GM21360 (cell line): ENCODE data around the gene KIF25.

ENCODE experiments used
- ATAC-seq: cut with Tn5 transposase; IDR thresholded peaks from one replicate; pipeline ENCODE4 v1.9.1; 2021; ENCODE audit warnings: mild to moderate bottlenecking, moderate library complexity; ENCODE audit not compliant: unreplicated experiment

Gene KIF25

GRCh38 chr6:168035098-168035660, 37.7 kb downstream of the KIF25 start:
- no peak for ATAC-seq

- no peak for ATAC-seq
These were observed 38.4 kb downstream of the KIF25 start for GRCh38 chr6:168035661-168036545.

- no peak for ATAC-seq
These were observed 39.8 kb downstream of the KIF25 start for GRCh38 chr6:168037242-168037641.

DNA sequence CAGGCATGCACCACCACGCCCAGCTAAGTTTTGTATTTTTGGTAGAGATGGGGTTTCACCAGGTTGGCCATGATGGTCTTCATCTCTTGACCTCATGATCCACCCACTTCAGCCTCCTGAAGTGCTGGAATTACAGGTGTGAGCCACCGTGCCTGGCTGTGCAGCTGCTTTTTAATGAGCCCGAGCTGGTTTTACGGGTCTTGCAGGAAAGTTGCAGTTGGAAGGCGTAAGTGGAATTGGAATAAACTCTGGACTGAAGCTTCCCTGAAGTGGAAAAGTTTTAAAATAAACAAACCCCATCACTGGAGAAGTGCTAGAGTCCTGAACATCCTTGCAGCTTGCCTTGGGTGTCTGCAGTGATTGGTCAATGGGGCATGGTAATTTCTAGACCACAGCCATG, 40.4 kb downstream of the KIF25 start:
- ATAC-seq = no peak

GRCh38 chr6:168038576-168039140, 41.2 kb downstream of the KIF25 start:
- ATAC-seq = no peak

DNA sequence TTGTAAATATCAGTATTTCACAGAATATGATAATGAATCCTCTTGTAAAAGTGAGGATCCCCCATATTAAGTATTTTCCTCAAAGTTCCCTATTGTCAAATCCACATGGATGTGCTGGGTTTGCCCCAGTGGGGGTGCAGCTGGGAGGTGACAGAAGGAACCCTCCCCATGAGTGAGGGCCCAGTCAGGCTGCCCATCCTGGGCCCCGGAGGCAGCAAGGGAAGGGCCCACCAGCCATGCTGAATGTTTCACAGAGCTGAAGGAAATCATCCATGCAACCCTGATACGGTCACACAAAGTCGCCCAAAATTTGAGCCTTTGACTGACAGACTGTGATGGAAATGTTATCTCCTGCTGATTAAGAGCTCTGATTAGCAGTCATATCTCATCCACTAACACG, 41.8 kb downstream of the KIF25 start:
- no peak for ATAC-seq

GRCh38 chr6:168039849-168040248, 42.4 kb downstream of the KIF25 start:
- ATAC-seq = no peak

- ATAC-seq = no peak
These were observed 43.5 kb downstream of the KIF25 start for GRCh38 chr6:168040856-168041496.

GRCh38 chr6:168041928-168042327, 44.5 kb downstream of the KIF25 start:
- ATAC-seq = no peak

- ATAC-seq = no peak
These were observed 45.1 kb downstream of the KIF25 start for GRCh38 chr6:168042426-168043192.

DNA sequence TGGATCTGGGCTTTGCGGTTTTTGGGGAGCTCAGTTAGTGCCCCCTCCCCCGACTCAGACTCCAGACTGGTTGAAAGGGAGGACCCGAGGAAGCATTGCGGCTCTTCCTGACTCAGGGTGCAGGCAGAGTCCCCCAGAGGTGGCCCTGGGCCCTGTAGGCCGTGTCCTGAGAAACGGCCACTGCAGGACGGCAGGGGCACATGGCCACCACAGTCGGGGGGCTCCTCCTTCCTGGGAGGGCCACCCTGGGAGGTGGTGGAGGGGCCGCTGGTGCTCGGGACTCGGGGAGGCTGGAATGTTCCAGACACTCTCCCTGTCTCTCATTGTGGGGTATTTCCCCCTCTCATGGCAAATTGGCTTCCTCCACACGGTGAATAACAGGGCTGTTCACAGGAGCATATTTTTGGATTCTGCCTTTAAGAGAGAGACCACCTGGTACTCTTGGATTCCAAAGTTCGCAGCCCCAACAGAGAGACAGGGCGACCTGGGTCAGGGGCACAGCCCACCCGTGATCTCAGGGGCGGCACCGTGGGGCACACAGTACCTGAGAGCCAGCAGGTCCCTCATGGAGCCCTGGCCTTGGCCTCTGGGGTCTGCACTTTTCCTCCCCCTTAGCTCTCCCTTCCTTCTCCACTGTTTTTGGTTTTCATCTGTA, 45.8 kb downstream of the KIF25 start:
- no peak for ATAC-seq

- ATAC-seq = no peak
These were observed 46.5 kb downstream of the KIF25 start for GRCh38 chr6:168043848-168044415.

DNA sequence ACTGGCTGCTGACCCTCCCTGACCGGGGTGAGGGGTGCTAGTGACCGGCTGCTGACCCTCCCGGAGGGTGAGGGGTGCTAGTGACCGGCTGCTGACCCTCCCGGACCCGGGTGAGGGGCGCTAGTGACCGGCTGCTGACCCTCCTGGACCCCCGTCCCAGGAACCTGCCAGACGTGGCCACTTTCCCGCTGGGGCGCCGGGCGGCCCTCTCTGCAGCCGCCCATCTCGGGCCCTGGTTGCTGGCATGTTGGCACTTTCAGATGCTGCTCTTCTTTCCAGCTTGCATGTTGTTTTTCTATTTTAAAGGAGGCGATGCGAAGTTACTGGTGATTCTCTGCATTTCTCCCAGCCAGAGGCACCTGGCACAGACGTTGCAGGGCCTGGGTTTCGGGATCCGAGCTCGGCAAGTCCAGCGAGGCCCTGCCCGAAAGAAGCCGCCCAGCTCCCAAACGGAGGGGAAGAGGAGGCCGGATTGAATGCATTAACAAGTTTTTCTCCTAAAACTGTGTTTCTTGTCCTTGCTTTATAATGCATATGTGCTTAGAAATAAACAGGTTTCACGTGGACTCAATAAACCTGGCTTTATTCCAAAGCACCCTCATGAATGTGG, 47.2 kb downstream of the KIF25 start:
- ATAC-seq = no peak

DNA sequence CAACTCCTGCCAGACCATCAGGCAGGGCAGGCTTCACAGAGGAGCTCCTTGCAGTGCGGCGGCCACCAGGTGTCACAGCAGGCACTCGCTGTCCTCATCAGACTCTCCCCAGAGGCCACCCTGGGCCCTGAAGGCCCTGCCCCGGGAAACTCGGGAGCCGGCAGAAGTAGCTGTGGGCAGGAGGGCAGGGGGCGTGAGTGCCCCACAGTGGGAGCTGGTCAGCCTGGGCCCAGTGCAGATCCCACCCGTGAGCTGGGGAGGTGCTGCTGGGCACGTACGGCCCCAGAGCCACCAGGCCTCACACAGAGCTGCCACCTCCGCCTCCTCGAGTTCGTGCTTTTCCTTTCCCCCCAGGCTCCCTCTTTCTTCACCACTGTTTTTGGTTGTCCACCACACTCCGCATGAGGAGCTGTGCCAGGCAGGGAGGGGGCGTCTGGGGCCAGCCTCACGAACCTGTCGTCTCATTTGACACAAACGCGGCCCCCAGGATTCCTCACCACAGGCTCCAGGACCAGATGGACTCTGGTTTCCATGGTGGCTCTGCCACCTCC, 47.7 kb downstream of the KIF25 start:
- ATAC-seq = no peak

DNA sequence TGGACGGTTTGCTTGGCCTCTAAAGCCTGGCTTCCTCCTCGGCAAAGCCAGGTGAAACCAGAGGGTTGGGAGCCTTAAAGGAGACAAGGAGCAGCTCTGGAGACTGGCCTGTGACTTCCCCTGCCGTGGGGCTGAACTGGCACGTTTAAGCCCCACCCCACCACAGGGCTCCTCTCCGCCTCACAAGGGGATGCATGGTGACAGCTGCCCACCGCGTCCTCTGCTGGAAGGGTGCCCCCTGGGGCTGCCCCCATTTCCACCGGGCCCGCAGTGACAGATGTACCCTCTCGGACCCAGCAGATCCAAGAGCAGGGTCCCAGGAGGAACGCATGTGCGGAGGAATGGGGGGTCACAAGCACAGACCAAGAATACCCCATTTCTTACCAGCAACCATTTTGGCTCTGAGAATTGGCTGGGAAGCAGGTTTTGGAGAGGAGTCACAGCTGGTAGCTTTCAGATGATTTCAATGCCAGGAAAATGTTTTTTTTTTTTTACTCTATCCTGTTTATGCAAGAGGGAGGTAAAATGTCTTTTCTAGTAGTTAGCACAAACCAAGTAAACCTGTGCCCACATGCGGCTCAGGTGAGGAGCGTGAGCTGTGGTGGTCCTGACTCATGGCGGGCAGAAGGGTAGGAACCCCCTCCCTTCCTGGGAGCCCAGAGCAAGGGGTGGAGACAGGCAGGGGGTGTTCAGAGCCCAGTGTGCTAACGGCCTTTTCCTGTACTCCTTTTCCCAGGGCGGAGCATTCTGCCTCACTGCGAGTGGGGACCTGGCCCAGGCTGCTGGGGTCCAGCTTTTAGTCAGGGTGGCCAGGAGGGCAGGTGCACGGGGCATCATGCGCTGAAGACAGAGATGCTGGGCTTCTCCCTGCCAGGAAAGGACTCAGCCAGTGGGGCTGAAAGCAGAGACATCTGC, 48.5 kb downstream of the KIF25 start:
- ATAC-seq = no peak

DNA sequence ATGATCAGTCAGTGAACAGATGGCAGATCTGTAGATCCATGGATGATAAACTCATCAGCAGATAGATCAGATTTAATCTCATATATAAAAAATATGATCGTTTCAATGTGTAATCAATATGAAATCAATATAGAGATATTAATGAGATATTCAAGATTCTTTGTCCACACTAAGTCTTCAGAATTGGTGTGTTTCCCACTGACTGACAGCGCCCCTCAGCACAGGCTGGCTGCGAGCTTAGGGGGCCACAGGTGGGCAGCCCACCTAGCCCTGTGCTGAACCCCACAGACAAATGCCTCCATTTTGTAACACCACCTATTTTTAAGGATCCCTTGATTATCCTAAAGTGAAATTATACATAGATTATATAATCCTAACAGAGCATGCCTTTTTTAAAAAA, 49.2 kb downstream of the KIF25 start:
- ATAC-seq = no peak

DNA sequence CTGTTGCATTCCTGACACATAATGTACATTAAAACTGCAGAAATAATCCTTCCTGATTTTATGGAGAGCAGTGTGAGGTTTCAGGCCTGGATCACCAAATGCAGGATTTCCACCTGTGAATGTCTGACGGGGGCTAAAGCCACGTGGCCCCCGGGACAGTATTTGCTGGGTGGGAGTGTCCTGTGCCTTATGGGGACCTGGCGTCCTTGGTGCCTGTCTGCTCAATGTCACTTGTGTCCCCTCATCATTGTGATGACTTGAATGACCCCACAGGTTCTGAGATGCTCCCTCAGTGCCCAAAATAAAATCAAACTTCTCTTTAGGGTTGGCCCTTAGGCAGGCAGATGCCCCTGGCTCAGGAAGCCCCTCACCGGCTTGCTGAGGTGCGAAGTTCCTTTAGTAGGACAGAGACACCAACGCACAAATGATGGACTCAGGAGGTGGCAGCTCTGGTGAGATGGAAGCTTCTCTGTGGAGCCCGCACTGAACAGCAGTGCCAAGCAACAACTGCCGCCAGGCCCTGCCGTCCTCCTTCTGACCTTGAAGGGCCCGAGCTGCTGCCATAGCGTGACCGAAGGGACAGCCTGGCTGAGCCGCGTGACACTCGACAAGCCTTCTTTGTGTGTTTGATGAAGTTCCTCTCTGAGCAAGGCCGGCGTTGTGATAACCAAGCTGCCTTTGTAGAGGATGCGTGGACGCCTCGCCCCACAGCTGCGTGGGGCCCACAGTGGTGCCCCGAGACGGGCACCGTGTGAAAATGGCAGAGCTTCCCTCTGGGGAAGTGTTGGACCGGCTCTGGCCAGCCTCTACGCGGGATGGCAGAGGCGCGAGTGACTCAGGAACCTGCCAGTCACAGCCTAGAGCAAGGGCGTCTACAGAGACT, 50.6 kb downstream of the KIF25 start:
- no peak for ATAC-seq

DNA sequence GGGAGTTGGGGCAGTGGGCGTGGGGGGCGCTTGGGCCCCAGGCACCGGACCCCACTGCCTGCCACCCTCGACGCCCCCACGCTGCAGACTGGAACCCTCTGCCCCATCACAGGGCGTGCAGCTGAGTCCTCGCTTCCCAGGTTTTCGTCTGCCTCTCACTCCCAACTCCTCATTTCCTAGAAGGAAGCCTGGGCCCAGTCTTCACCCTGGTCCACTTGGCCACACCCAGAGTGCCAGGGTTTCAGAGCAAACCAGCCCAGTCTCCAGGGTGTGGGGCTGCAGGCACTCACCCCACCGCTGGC, 51.2 kb downstream of the KIF25 start:
- ATAC-seq = no peak
